Amniotic stem cell (primary cell): ENCODE data around the gene DYNC2I2.
"Not testable (repeated sequence)": the region's sequence is repeated elsewhere in the genome, so short reads cannot be mapped to it uniquely, and the experiment has no call there.

Experiments used
- DNase-seq: peaks from one replicate; lab custom pipeline; 2025; lab: John Stamatoyannopoulos, UW

DYNC2I2 gene

DNA sequence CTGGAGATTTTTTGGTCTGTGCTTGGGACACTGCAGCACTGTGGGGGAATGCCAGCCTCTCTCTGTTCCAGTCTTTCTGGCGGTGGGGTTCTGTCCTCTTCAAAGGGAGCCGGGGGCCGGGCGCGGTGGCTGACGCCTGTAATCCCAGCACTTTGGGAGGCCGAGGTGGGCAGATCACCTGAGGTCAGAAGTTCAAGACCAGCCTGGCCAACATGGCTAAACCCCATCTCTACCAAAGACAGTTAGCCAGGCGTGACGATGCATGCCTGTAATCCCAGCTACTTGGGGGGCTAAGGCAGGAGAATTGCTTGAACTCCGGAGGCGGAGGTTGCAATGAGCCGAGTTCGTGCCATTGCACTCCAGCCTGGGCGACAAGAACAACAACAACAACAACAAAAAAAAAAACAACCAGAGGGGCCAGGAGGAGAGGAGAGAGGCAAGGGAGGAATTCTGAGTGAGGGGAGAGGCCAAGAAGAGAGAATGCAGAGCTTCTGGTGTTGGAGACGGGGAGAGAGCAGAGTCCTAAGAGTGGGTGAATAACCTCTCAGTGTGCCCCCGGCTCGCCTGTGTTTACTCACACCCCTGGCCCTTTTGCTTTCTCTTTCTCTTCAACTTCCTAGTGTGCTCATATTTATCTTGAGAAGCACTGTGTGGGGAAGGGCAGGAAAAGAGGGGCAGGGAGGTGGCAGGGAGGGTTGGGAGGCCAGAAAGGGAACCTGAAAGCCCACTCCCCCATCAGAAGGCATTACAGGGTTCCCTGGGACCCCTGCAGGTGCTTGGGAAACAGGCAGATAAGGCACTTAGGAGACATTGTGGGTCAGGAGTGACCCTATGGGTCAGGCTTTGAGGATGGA, 29.2 kb upstream of the DYNC2I2 start:
- no peak for DNase-seq

DNA sequence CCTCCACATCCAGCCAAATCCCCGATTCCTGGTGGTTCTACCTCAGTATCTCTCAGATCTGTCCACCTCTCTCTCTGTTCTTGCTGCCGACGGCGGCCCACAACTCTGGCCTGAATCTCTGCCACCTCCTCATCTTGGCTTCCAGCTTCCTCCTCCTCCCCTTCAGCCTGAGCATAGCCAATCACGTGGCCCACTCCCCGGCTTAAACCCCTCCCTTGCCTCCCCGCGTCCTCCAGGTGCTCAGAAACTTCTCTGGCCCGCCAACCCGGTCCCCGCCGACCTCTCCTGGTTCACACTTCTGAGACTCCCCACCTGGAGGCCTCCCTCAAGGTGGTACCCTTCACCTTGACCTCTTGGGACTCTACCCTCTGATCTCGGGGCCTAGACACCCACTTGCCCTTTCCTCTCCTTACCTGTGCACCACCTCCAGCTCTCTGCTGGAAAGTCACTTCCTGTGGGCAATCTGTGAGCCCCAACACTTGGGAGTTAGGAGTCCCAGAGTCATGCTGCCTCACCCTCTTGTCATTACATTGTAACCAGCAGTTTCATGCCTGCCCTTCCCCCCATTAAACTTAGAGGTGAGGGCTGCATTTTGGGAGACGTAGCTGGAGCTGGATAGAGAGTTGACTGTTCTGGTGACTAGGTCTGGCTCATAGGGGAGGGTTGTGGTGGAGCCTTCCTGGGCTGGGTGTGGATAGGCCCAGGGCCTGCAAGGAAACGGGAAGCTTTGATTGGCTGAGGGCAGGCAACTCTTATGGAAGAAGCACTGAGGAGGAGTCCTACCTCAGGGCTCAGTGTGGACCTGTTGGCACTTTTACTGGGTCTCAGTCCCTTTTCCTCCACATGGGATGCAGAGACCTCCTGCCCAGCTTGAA, 27.9 kb upstream of the DYNC2I2 start:
- DNase-seq, result peak; percentile 20

DNA sequence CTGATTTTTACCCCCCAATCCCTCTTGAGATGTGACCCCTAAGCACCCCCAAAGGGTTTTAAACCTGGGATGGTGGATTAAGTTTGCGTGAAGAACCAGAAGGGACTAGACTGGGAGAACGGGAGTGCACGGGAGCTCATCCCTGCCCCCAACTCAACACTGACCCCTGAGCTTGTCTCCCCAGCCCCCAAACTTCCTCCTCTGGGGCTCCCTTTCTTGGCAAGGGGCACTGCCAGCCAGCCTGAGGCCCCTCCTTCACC, 27.3 kb upstream of the DYNC2I2 start:
- no peak for DNase-seq

DNA sequence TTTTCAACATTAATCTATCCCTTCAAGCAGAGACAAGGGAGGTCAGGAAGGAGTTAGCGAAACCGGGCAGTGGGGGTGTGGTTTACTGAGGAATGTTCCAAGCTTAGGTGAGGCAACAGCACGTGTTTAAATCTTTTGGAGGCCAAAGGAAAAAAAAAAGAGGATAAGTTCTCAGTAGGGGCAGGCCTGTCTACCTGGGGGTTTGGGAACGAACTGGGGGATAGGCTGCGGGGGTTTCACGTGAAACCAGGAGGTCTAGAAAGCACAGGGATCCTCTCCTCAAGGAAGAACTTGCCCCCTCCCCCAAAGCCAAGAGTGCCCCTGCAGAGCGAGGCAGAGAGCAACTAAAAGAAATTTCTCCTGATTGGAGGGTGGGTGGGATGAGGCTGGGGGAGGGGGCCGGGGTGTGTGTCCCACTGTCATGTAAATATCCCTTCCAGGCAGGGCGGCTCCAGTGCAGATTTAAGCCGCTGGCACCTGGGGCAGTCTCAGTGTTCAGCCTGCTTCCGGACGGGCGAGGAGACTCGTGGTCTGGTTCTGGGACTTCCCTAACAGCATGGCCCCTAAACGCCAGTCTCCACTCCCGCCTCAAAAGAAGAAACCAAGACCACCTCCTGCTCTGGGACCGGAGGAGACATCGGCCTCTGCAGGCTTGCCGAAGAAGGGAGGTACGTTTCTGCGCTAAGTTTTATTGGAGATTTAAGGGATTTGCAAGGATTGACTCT, 26.9 kb upstream of the DYNC2I2 start:
- DNase-seq, result no peak

DNA sequence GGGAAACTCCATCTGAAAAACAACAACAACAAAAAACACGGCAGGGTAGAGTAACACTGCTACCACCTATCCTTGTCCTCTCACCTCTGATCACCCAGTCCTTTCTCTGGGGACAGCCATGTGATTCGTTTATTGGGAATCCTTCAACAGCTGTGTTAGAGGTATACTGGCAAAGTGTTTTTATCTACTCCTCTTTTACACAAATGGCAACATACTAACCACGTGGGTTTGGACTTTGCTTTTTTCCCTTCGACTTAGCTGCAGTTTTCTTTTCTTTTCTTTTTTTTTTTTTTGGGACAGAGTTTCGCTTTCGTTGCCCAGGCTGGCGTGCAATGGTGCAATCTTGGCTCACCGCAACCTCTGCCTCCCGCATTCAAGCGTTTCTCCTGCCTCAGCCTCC, 21.1 kb upstream of the DYNC2I2 start:
- DNase-seq, result no peak

DNA sequence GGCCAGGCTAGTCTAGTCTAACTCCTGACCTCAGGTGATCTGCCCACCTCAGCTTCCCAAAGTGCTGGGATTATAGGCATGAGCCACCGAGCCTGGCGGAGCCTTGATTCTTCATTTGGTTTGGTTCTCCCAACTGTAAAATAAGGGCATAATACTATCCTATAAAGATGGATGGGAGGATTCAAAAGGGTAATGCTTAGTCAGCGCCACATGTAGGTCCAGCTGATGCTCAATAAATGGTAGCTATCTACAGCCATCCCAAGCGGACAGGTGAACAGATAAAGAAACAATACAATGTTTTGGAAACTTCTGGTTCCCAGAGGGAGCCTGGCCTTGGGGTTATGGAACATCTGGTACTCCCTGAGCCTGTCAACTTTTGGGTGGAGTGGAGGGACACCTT, 18.7 kb upstream of the DYNC2I2 start:
- DNase-seq, result no peak

DNA sequence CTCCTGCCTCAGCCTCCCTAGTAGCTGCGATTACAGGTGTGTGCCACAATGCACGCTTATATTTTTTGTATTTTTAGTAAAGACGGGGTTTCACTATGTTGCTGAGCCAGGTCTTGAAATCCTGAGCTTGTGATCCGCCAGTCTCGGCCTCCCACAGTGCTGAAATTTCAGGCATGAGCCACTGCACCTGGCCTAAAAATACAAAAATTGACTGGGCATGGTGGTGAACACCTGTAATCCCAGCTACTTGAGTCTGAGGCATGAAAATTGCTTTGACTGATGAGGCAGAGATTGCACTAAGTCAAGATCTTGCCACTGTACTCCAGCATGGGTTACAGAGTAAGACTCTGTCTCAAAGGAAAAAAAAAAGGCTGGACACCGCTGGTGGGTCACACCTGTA, 13.1 kb upstream of the DYNC2I2 start:
- no peak for DNase-seq

DNA sequence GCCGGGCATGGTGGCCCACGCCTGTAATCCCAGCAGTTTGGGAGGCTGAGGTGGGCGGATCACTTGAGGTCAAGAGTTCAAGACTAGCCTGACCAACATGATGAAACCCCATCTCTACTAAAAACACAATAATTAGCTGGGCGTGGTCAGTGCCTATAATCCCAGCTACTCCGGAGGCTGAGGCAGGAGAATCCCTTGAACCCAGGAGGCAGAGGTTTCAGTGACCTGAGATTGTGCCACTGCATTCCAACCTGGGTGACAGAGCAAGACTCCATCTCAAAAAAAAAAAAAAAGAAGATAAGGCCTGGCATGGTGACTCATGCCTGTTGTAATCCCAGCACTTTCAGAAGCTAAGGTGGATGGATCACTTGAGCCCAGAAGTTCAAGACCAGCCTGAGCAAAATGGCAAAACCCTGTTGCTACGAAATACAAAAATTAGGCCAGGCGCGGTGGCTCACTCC, 9.9 kb upstream of the DYNC2I2 start:
- DNase-seq, result not testable (repeated sequence)

DNA sequence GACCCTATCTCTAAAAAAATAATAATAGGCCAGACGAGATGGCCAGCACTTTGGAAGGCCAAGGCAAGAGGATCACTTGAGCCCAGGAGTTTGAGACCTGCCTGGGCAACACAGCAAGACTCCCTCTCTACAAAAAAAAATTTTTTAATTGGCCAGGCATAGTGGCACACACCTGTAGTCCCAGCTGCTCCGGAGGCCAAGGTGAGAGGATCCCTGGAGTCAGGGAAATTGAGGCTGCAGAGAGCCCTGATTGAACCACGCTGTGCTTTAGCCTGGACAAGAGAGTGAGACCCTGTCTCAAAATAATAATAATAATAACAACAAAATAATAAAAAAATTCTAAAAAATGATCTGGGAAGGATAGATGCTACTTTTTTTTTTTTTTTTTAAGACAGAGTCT, 1.1 kb upstream of the DYNC2I2 start:
- no peak for DNase-seq

DNA sequence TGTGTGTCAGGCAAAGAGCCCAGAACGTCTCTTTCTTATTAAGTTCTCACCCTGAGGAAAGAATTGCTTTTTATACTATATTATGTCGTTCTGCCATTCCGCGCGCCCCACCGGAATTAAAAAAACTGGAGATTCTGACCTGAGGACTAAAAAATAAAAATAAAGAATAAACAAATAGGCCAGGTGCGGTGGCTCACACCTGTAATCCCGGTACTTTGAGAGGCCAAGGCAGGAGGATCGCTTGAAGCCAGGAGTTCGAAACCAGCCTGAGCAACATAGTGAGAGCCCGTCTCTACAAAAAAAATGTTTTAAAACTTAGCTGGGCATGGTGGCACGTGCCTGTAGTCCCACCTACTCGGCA, 677 bp upstream of the DYNC2I2 start:
- no peak for DNase-seq

DNA sequence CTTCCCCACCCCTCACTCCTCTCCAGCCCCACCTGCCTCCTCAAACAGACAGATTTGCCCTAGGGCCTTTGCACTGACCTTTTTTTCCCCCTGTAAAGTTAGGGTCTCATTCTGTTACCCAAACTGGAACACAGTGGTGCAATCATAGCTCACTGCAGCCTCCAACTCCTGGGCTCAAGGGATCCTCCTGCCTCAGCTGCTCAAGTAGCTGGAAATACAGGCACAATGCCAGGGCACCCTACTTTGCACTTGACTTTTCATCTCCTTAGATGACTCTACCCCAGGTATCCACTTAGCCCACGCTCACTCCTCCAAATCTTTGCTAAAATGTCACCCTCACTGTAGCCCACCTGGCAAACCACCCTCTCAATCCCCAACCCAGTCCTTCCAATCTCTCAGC, 2.2 kb downstream of the DYNC2I2 start:
- DNase-seq, result no peak

DNA sequence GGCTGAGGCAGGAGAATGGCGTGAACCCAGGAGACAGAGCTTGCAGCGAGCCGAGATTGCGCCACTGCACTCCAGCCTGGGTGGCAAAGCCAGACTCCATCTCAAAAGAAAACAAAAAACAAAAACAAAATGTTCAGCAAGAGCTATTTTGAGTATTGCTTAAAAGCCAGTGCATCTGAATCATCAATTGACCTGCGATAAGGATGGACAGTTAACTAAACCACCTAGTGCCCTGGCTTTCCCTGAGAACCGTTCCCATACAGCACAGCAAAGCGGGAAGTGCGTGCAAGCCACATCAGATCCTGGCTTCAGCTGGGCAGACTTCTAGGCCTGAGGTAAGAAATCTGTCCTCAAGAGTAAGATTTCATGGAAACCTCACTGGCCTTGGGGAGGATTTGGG, 2.7 kb downstream of the DYNC2I2 start:
- no peak for DNase-seq

DNA sequence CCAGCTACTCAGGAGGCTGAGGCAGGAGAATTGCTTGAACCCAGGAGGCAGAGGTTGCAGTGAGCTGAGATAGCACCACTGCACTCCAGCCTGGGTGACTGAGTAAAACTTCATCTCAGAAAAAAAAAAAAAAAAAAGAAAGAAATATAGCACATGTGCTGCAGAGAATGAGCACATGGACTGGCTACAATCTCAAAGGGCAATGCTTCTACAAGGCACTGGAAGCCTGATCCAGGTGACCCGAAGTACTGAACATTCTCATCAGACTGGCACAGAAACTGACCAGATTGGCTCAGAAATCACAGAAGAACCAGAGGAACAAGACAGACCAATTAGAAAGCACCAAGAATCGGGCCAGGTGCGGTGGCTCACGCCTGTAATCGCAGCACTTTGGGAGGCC, 4.8 kb downstream of the DYNC2I2 start:
- no peak for DNase-seq

DNA sequence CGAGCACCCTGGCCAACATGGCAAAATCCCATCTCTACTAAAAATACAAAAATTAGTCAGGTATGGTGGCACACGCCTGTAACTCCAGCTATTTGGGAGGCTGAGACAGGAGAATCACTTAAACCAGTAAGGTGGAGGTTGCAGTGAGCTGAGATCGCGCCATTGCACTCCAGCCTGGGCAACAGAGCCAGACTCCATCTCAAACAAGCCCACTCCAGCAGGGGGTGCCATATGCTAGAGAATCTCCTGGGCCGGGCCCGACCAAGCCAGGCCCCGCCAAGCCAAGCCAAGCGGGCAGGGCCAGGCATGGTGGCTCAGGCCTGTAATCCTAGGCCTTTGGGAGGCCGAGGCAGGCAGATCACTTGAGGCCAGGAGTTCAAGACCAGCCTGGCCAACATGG, 8.4 kb downstream of the DYNC2I2 start:
- not testable (repeated sequence) for DNase-seq

DNA sequence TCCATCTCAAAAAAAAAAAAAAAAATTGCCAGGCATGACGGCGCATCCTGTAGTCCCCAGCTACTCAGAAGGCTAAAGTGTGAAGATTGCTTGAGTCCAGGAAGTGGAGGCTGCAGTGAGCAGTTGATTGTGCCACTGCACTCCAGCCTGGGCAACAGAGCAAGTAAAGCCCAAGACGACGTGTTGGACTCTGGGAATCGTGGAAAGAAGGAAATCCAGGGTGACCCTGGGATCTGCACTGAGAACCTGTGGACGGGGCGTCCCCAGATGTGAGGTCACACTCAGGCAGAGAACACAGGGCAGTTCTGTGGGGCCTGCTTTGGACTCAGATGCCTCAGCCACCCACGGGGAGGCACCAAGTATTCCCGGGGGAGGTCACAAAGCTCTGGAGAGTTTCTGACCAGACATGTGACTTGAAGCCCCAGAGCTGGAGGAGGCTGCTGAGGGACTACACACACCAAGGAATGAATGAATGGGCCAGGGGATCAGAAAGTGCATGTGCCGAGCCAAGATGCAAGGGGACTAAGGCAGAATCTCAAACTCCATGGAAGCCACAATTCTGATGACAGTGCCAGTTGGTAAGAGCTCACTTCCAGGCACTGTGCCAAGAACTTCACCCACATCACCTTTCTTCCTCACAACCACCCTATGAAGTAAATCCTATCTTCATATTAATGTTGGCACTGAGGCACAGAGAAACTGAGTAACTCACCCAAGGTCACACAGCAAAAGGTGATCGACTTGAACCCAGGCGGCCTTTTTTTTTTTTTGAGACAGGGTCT, 12.9 kb downstream of the DYNC2I2 start:
- no peak for DNase-seq

DNA sequence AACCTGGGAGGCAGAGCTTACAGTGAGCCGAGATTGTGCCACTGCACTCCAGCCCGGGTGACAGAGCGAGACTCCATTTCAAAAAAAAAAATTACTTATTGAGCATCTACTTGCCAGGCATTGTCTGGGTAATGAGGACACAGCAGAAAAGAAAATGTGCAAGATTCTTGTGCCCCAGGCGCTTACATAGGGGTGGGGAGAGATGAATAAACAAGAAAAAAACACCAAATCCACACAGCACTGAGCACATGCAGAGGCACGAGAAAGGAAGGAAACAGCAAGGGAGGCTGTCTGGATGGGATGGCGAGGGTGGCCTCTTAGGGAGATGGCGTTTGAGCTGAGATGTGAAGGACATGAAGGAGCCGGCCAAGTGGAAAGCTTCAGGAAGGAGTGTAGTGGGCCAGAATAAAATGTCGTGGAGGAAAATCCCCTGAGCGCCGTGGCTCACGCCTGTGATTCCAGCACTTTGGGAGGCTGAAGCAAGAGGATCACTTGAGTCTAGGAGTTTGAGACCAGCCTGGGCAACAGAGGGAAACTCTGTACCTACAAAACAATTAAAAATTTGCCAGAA, 13.9 kb downstream of the DYNC2I2 start:
- no peak for DNase-seq

DNA sequence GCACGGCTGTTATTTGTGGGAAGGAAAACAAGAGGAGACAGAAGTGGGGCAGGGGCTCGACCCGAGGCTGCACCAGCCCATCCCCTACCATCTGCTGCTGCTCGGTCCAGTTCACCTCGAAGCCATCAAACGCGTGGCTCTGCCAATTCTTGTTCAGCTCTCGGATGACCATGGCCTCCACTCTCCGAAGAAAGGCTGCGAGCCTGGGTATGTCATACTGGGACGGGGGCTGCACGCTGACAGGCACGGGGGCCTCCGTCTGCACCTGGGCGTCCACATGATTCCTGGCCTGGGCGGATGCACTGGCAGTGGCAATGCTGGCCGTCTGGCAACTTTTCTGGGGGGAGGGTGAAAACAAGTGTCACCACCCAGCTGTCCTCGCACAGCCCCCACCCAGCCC, 16.0 kb downstream of the DYNC2I2 start:
- no peak for DNase-seq

DNA sequence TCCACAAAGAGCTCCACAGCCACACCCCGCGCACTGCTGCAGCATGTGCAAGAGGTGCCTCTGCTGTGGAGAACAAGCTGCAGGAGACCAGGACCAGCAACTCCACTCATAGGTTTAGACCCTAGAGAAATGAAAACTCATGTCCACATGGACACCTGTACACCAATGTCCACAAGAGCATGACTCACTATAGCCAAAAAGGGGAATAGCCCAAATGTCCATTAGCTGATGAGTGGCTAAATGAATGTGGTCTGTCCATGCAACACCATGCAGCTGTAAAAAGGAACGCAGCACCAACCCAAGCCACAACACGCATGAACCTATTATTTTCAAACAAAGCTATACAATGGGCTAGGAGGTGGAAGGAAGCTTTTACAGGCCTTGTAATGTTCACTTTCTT, 18.1 kb downstream of the DYNC2I2 start:
- no peak for DNase-seq

DNA sequence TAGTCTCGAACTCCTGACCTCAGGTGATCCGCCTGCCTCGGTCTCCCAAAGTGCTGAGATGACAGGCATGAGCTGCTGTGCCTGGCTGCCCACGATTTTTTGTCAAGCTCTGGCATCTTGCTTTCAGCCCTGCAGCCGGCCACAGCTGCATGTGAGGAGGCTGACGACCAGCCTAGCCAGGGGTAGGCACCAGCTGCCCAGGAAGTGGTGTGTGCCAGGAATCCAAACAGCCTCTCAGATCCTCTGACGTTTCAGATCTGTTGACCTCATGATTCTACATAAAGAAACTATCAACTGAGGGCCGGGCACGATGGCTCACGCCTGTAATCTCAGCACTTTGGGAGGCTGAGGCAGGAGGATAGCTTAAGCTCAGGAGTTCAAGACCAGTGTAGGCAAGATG, 19.0 kb downstream of the DYNC2I2 start:
- no peak for DNase-seq

DNA sequence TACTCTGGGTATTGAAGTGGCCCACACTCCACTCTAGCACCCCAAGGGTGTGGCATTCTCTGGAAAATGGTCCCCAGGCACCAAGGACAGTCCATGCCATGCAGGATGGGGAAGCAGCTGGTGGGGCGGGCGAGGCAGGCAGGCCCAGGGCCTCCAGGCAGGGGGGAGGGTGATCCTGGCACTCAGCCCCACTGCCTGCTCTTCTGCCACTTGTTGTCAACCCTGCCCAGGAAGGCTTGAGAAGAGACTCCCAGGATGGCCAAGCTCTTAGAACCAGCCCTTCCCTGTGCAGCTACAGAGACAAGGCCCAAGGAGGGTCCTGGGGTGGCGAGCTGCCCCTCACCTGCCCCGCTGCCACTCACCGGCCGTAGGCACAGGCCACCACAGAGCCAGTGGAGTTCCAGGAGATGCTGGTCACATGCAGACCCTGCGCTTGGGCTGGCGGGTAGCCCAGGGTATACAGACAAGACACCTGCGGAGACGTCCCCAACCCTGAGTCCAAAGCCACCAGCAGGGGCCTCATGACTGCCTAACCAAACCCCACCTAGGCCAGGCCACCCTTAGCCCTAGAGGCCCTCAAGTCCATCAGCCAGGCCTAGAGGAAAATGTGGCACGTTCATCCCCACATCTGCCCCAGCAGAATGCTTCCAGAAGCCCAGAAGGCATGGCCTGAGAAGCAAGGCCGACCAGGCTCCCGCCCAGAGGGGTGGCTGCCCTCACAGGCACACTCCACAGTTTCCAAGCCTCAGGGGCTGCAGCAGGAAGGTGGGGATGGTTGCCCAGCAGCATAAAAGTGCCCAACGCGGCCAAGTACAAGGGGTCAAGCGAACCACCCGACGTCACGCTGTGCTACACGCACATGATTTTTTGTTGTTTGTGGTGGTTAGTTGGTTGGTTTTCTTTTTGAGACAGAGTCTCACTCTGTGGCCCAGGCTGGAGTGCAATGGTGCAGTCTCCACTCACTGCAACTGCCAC, 19.8 kb downstream of the DYNC2I2 start:
- DNase-seq, result no peak

DNA sequence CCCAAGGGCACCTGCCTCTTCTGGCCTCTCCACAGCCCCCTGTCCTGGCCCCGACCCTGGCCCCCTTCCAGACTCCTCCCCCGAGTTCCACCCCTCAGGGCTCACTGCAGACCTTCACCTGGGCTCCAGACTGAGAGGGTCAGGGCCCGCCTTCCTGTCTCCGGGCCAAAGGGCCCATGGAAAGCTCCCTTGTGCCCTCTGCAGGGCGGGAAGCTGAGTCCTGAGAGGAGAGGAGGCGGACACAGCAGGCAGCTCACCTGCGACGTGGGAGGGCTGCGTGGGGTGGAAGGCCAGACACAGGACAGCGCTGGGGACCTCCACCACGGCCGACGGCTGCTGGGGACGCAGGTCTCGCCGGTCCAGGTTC, 20.6 kb downstream of the DYNC2I2 start:
- no peak for DNase-seq
